ENCODE data around the gene CPPED1. TPM values are rescaled to one million over a fixed set of nuclear protein-coding genes. Genes with fewer than 3 reads are reported as not detected.

Gene CPPED1
- total RNA-seq, 1 donor from 2014 or later, result 20.1 TPM

DNA sequence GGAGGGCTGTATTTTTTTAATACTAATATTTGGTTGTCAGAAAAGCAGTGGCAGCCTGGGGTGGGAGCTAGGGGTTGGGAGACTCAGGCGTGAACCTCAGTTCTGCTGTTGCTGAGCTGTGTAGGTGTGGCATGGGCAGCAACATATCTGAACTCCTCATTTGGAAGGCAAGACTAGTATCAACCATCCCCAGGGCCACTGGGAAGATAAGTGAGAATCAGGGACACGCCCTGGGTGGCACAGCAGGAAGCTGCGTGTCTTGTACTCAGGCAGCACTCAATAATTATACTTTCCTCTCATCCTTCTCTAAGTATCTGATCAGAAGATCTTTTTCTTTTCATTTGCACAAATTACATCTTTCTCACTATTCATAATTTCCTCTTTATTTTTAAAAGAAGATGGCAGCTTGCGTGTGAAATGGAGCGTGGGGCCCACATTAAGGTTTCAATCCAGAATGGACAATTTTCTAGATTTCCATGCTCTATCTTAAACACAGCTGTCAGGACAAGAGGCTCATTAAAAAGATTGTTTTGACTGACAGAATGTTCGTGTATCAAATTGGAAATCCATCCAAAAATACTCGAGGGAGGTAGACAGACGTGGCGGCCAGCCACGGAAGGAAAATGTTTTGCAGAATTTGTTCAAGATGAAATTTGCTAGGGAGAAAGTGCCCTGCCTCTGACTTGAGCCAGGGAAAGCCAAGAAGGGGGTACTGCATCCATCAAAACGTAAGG, 121.1 kb downstream of the CPPED1 start:
- DNase-seq (no peak), ATAC-seq (no peak)
- Histone ChIP-seq H3K4me3 (no peak overlapping the region), H3K9me3 (no peaks in the 10 kb centered on the region), H3K4me1 (no peaks in the 10 kb centered on the region), H3K27ac (no peak overlapping the region), H3K36me3 (no peaks in the 10 kb centered on the region), H3K27me3 (no peaks in the 10 kb centered on the region)
- TF ChIP-seq CTCF (IDR thresholded peaks at IDR 0.05), result no peak
- intact Hi-C loops (cut with DNase I), result no loop called here

DNA sequence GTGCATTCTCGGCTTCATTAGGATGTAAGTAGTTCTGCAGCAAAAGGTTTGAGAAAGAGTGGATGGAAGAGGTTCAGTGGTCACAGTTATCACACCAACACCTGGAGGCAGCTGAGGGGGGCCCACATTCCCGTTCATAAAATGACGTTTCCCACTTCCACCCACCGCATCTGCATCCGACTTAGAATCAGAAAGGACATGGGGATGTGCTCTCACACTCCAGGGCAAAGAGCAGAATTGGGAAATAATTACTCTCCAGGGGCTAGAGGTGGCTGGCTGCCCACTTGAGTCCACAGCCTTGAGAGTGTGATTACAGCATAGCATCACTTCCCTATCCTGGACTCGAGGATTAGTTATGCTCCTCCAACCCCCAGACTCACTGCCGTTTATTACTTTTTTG, 122.0 kb downstream of the CPPED1 start:
- Histone ChIP-seq H3K27ac (no peak overlapping the region), H3K27me3 (no peaks in the 10 kb centered on the region), H3K9me3 (no peaks in the 10 kb centered on the region), H3K4me1 (no peaks in the 10 kb centered on the region), H3K4me3 (no peak overlapping the region), H3K36me3 (no peaks in the 10 kb centered on the region)
- DNase-seq, result peak; percentile 27
- no peak for TF ChIP-seq CTCF (IDR thresholded peaks at IDR 0.05)
- peak; percentile 48 for ATAC-seq
- intact Hi-C loops (cut with DNase I), result no loop called here

GRCh38 chr16:12680531-12680930, 123.2 kb downstream of the CPPED1 start:
- Histone ChIP-seq H3K4me3 (no peak overlapping the region), H3K36me3 (no peaks in the 10 kb centered on the region), H3K4me1 (no peaks in the 10 kb centered on the region), H3K27me3 (no peaks in the 10 kb centered on the region), H3K27ac (no peak overlapping the region), H3K9me3 (no peaks in the 10 kb centered on the region)
- ATAC-seq (no peak), DNase-seq (no peak)
- TF ChIP-seq CTCF (IDR thresholded peaks at IDR 0.05), result no peak
- intact Hi-C loops (cut with DNase I), result no loop called here

GRCh38 chr16:12679660-12680272, 123.9 kb downstream of the CPPED1 start:
- Histone ChIP-seq H3K9me3 (no peaks in the 10 kb centered on the region), H3K27me3 (no peaks in the 10 kb centered on the region), H3K27ac (no peak overlapping the region), H3K4me3 (no peak overlapping the region), H3K36me3 (no peaks in the 10 kb centered on the region), H3K4me1 (no peaks in the 10 kb centered on the region)
- TF ChIP-seq CTCF (IDR thresholded peaks at IDR 0.05), result no peak
- intact Hi-C loops (cut with DNase I), result no loop called here
- DNase-seq (no peak), ATAC-seq (no peak)

GRCh38 chr16:12678983-12679382, 124.7 kb downstream of the CPPED1 start:
- H3K4me3 ChIP-seq, result no peak overlapping the region
- no peaks in the 10 kb centered on the region for H3K4me1 ChIP-seq
- H3K27ac ChIP-seq, result no peak overlapping the region
- TF ChIP-seq CTCF (IDR thresholded peaks at IDR 0.05), result no peak
- H3K27me3 ChIP-seq, result no peaks in the 10 kb centered on the region
- intact Hi-C loops (cut with DNase I), result no loop called here
- H3K9me3 ChIP-seq, result no peaks in the 10 kb centered on the region
- ATAC-seq (no peak), DNase-seq (no peak)
- no peaks in the 10 kb centered on the region for H3K36me3 ChIP-seq
